Endodermal cell (in vitro differentiated cells): ENCODE results near the gene ME3. TPM values are rescaled to one million over a fixed set of nuclear protein-coding genes. Genes with fewer than 3 reads are reported as not detected.
A peak's percentile ranks its signal among the peaks of the same experiment; 100 is the strongest.

Experiments
- DNase-seq: peaks from one replicate; pipeline ENCODE4 v3.0.0-alpha.2; 2017
- H3K27ac ChIP-seq: 2 replicates; pipeline ENCODE4 v1.5.1; 2013; ENCODE audit warnings: mild to moderate bottlenecking, low read depth, low read length, moderate library complexity
- H3K27me3 ChIP-seq: 2 replicates; pipeline ENCODE4 v1.6.1; 2013; ENCODE audit warnings: mild to moderate bottlenecking, low read length, moderate library complexity; ENCODE audit not compliant: insufficient read depth, control insufficient read depth, poor library complexity, severe bottlenecking
- H3K36me3 ChIP-seq: 2 replicates; pipeline ENCODE4 v1.7.0; 2013; ENCODE audit warnings: mild to moderate bottlenecking, low read length, moderate library complexity; ENCODE audit not compliant: control insufficient read depth, insufficient read depth
- H3K4me1 ChIP-seq: one replicate; pipeline ENCODE4 v1.7.0; 2013; ENCODE audit warnings: low read length; ENCODE audit not compliant: control insufficient read depth, insufficient read depth
- H3K4me3 ChIP-seq: 2 replicates; pipeline ENCODE4 v1.5.1; 2013; ENCODE audit warnings: mild to moderate bottlenecking, low read length, moderate library complexity
- H3K9ac ChIP-seq: 2 replicates; pipeline ENCODE4 v1.6.1; 2013; ENCODE audit warnings: mild to moderate bottlenecking, low read length, moderate library complexity; ENCODE audit not compliant: poor library complexity, severe bottlenecking; ENCODE audit errors: extremely low read depth
- H3K9me3 ChIP-seq: 2 replicates; pipeline ENCODE4 v1.6.1; 2013; ENCODE audit warnings: mild to moderate bottlenecking, low read length, moderate library complexity; ENCODE audit not compliant: control insufficient read depth
- H3K27ac Mint-ChIP-seq: 2 replicates; pipeline ENCODE4 v1.8.0; 2020; ENCODE audit warnings: mixed read lengths
- H3K27me3 Mint-ChIP-seq: 2 replicates; pipeline ENCODE4 v1.8.0; 2021; ENCODE audit warnings: mild to moderate bottlenecking, mixed read lengths; ENCODE audit not compliant: insufficient read depth
- H3K36me3 Mint-ChIP-seq: 2 replicates; pipeline ENCODE4 v1.8.0; 2020; ENCODE audit warnings: low read depth, mixed read lengths
- H3K4me1 Mint-ChIP-seq: 2 replicates; pipeline ENCODE4 v1.8.0; 2020; ENCODE audit warnings: mixed read lengths
- H3K4me3 Mint-ChIP-seq: 2 replicates; pipeline ENCODE4 v1.8.0; 2020; ENCODE audit warnings: mild to moderate bottlenecking, moderate library complexity, mixed read lengths
- H3K9me3 Mint-ChIP-seq: 2 replicates; pipeline ENCODE4 v1.8.0; 2020; ENCODE audit warnings: mild to moderate bottlenecking, mixed read lengths
- whole genome bisulfite sequencing, 2 experiments: methylation state at CpG; one replicate each; pipeline versions ENCODE4 v1.1.5 to v1.1.7; 2013; ENCODE audit warnings: missing lambda C conversion rate in 2 of 2, mixed read lengths in 1 of 2; ENCODE audit not compliant: insufficient coverage in 1 of 2, insufficient read length in 1 of 2; 5-methylcytosine and 5-hydroxymethylcytosine counted together
- total RNA-seq, 2 donors: library from RNA; stranded (reverse); fragmentation: NEBNext Ultra II Directional in 1 of 2; extraction: Animal tissue kit (Norgen Biotek cat#: 25700) in 1 of 2; gene quantifications; 2 replicates in 1 of 2; 3 replicates in 1 of 2; pipeline ENCODE4 v1.2.1, GENCODE V29; 2021
- TF ChIP-seq, protein P1 (sequence below): fragments of 200-600 bp; sonication (generic); conservative IDR thresholded peaks from 2 replicates; pipeline ENCODE4 v1.5.0; 2021; ENCODE audit warnings: antibody characterized with exemption, mild to moderate bottlenecking

Gene ME3
- total RNA-seq, 2 donors from 2014 or later: 1.2 to 1.3 TPM

DNA sequence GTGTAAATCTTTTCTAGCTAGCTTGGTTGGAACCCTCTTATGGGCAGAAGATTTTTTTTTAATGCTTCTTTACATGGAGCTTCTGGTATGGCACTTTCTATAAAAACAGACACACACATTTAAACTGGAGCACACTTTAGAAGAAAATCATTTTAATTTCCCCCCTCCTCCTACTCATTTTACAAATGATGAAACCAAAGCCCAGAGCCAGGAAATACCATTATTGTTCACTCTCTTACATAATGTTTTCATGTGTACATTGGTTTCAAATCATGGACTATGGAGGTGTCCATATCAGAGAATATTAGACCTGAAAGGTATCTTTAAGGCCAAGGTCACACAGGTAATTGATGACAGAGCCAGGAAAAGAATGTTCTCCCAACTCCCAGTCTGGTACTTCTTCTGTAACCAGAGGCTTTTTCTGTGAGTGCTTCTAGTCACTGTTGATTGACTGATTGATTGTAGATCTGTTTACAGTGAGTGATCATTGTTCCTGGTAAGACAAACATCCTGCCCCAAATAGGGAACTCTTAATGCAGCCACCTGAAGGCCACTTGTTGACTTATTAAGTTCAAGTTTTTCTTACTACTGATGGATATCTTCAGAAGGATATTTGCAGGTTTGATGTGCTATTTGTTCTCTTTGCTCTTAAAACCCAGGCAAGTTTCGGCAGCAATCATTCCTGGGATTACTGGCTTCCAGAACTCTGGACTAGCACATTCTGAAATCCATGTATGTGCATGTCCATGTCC, 26.8 kb upstream of the ME3 start:
- Mint-ChIP-seq H3K9me3 (no peaks in the 10 kb centered on the region), H3K4me3 (no peak overlapping the region), H3K4me1 (peaks cover 46% of the 10 kb centered on the region), H3K27ac (peak overlapping the region; percentile 50), H3K27me3 (peaks cover 12% of the 10 kb centered on the region), H3K36me3 (no peaks in the 10 kb centered on the region)
- no peak overlapping the region for H3K4me3 ChIP-seq
- H3K9ac ChIP-seq: no peak overlapping the region
- H3K27ac ChIP-seq: no peak overlapping the region
- 85 to 89% methylated on average over 1 of the region's 1 CpG for WGBS, 2 experiments
- no peaks in the 10 kb centered on the region for H3K36me3 ChIP-seq
- no peak for DNase-seq
- TF ChIP-seq, protein P1, sequence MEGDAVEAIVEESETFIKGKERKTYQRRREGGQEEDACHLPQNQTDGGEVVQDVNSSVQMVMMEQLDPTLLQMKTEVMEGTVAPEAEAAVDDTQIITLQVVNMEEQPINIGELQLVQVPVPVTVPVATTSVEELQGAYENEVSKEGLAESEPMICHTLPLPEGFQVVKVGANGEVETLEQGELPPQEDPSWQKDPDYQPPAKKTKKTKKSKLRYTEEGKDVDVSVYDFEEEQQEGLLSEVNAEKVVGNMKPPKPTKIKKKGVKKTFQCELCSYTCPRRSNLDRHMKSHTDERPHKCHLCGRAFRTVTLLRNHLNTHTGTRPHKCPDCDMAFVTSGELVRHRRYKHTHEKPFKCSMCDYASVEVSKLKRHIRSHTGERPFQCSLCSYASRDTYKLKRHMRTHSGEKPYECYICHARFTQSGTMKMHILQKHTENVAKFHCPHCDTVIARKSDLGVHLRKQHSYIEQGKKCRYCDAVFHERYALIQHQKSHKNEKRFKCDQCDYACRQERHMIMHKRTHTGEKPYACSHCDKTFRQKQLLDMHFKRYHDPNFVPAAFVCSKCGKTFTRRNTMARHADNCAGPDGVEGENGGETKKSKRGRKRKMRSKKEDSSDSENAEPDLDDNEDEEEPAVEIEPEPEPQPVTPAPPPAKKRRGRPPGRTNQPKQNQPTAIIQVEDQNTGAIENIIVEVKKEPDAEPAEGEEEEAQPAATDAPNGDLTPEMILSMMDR: no peak
- peaks cover 6% of the 10 kb centered on the region for H3K4me1 ChIP-seq
- no peaks in the 10 kb centered on the region for H3K9me3 ChIP-seq
- H3K27me3 ChIP-seq: peaks cover 14% of the 10 kb centered on the region

GRCh38 chr11:86698639-86699038, 26.2 kb upstream of the ME3 start:
- Mint-ChIP-seq H3K9me3 (no peaks in the 10 kb centered on the region), H3K36me3 (no peaks in the 10 kb centered on the region), H3K4me3 (no peak overlapping the region), H3K4me1 (peaks cover 41% of the 10 kb centered on the region), H3K27ac (peak overlapping the region; percentile 50), H3K27me3 (peaks cover 12% of the 10 kb centered on the region)
- peaks cover 6% of the 10 kb centered on the region for H3K4me1 ChIP-seq
- DNase-seq: no peak
- TF ChIP-seq, protein P1: no peak
- H3K27me3 ChIP-seq: peaks cover 13% of the 10 kb centered on the region
- 86% methylated on average over 1 of the region's 1 CpG; no CpG with 5 or more reads in 1 of the 2 experiments for WGBS, 2 experiments
- H3K4me3 ChIP-seq: no peak overlapping the region
- no peak overlapping the region for H3K9ac ChIP-seq
- H3K27ac ChIP-seq: no peak overlapping the region
- H3K36me3 ChIP-seq: no peaks in the 10 kb centered on the region
- H3K9me3 ChIP-seq: no peaks in the 10 kb centered on the region

DNA sequence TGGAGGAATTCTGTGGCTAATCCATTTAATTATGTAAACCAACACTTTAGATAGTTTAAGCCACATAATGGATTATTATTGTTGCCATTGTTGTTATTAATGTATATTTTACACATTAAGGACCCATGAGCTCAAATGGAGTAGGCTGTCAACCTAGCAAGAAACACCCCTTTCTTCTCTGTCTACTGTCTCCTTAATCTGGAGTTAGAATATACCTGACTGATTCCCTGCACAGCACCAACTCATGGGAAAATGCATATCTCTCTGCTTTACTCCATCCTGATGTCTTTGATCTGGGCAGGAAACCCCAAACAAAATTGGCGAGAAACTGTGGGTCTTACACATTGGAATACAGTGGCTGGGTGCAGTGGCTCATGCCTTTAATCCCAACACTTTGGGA, 24.0 kb upstream of the ME3 start:
- H3K4me3 ChIP-seq: no peak overlapping the region
- H3K27me3 ChIP-seq: peaks cover 10% of the 10 kb centered on the region
- peaks cover 3% of the 10 kb centered on the region for H3K4me1 ChIP-seq
- H3K9ac ChIP-seq: no peak overlapping the region
- DNase-seq: no peak
- no peaks in the 10 kb centered on the region for H3K36me3 ChIP-seq
- peaks cover 18% of the 10 kb centered on the region for H3K27me3 Mint-ChIP-seq
- no peak overlapping the region for H3K27ac ChIP-seq
- peaks cover 26% of the 10 kb centered on the region for H3K4me1 Mint-ChIP-seq
- H3K4me3 Mint-ChIP-seq: no peak overlapping the region
- 80 to 91% methylated on average over 1 of the region's 1 CpG for WGBS, 2 experiments
- no peaks in the 10 kb centered on the region for H3K9me3 Mint-ChIP-seq
- H3K27ac Mint-ChIP-seq: no peak overlapping the region
- TF ChIP-seq, protein P1: no peak
- no peaks in the 10 kb centered on the region for H3K36me3 Mint-ChIP-seq
- H3K9me3 ChIP-seq: no peaks in the 10 kb centered on the region
